ENCODE data around the gene TMEM131. TPM values are rescaled to one million over a fixed set of nuclear protein-coding genes. Genes with fewer than 3 reads are reported as not detected.

Gene TMEM131
- total RNA-seq, 1 experiment from 2014 or later = 21.9 TPM

GRCh38 chr2:97734061-97735051 is 261.4 kb downstream of the TMEM131 start:
- no peak for DNase-seq (ENCODE audit: low spot score)
- H3K4me1 Mint-ChIP-seq = no peaks in the 10 kb centered on the region
- TF ChIP-seq FOXP1 (CRISPR knock-in tag; IDR thresholded peaks at IDR 0.05; ENCODE audit: borderline replicate concordance) (no peak), ZNF512 (CRISPR knock-in tag; IDR thresholded peaks at IDR 0.05; ENCODE audit: borderline replicate concordance) (no peak), ZNF263 (CRISPR knock-in tag; IDR thresholded peaks at IDR 0.05; ENCODE audit: low read depth) (no peak), ZNF423 (CRISPR knock-in tag; IDR thresholded peaks at IDR 0.05) (no peak), ZNF416 (CRISPR knock-in tag; IDR thresholded peaks at IDR 0.05) (no peak), ZNF396 (CRISPR knock-in tag; IDR thresholded peaks at IDR 0.05; ENCODE audit: borderline replicate concordance) (no peak)
- TF ChIP-seq, protein P1, sequence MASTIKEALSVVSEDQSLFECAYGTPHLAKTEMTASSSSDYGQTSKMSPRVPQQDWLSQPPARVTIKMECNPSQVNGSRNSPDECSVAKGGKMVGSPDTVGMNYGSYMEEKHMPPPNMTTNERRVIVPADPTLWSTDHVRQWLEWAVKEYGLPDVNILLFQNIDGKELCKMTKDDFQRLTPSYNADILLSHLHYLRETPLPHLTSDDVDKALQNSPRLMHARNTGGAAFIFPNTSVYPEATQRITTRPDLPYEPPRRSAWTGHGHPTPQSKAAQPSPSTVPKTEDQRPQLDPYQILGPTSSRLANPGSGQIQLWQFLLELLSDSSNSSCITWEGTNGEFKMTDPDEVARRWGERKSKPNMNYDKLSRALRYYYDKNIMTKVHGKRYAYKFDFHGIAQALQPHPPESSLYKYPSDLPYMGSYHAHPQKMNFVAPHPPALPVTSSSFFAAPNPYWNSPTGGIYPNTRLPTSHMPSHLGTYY (CRISPR knock-in tag; IDR thresholded peaks at IDR 0.05) = no peak
- no peak overlapping the region for H3K27ac Mint-ChIP-seq
- H3K36me3 Mint-ChIP-seq = no peaks in the 10 kb centered on the region
- ChIA-PET CTCF (interaction anchor here (1.4 to 1.8 kb wide), 2 partner anchors 14 to 34 kb away, joined by 4 to 5 read pairs; no protein-coding TSS in a partner anchor), POLR2A (interaction anchor here (0.6 kb wide), 1 partner anchor 27 kb away, joined by 3 read pairs; no protein-coding TSS in a partner anchor)
- no peak overlapping the region for H3K4me3 Mint-ChIP-seq
- peaks cover 11% of the 10 kb centered on the region for H3K9me3 Mint-ChIP-seq
- ATAC-seq = no peak
- no peaks in the 10 kb centered on the region; the same call in 1 of the 2 replicates for H3K27me3 Mint-ChIP-seq (ENCODE audit: low read depth)

DNA sequence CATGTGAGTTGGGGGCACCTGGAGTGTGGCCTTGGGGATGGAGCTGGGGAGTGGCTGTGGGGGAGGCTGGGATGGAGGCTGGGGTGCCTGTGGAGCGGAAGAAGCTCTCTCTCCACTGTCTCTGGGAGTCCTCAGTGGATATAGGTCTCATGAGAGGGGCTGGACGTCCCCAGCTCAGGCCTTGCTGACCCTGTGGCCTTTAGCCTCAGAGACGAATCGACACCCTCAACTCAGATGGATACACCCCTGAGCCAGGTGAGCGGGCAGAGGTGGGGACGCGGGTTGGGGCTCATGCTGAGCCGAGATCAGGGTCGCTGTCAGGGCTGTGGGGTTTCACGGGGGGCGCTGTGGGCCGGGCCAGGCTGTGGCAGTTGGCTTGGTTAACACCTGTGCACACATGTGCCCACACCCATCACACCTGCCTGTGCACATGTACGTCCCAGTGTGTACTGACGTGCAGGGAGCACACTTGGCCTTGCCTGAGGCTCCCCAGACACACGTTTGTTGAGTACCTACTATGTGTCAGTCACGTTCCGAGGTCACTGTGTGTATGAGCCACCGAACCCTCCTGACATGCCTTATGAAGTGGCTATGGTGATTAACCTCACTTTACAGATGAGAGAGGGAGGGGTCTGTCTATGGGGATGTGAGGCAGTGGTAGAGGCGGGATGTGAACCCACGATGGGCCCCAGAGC is 262.3 kb downstream of the TMEM131 start:
- no peak for DNase-seq (ENCODE audit: low spot score)
- CTCF ChIA-PET = interaction anchor here (0.9 to 1.8 kb wide), 3 partner anchors 15 to 143 kb away, joined by 3 to 5 read pairs (median 4); no protein-coding TSS in a partner anchor
- Mint-ChIP-seq H3K9me3 (peaks cover 11% of the 10 kb centered on the region), H3K4me1 (no peaks in the 10 kb centered on the region), H3K27ac (no peak overlapping the region), H3K27me3 (ENCODE audit: low read depth) (no peaks in the 10 kb centered on the region; the same call in 1 of the 2 replicates), H3K36me3 (no peaks in the 10 kb centered on the region), H3K4me3 (no peak overlapping the region)
- ATAC-seq = no peak
- POLR2A ChIA-PET = no interaction called here
- TF ChIP-seq HMGA2 (CRISPR knock-in tag; IDR thresholded peaks at IDR 0.05) (no peak), SP1 (CRISPR knock-in tag; conservative IDR thresholded peaks at IDR 0.05) (no peak), NR3C1 (CRISPR knock-in tag; conservative IDR thresholded peaks at IDR 0.05; ENCODE audit: low read depth) (no peak), ZNF121 (CRISPR knock-in tag; IDR thresholded peaks at IDR 0.05) (no peak), NFYB (CRISPR knock-in tag; conservative IDR thresholded peaks at IDR 0.05; ENCODE audit: low read depth) (no peak), TP53 (CRISPR knock-in tag; IDR thresholded peaks at IDR 0.05) (no peak), NFE2L1 (CRISPR knock-in tag; IDR thresholded peaks at IDR 0.05) (no peak), CREB1 (CRISPR knock-in tag; IDR thresholded peaks at IDR 0.05) (no peak), ESRRA (CRISPR knock-in tag; IDR thresholded peaks at IDR 0.05; ENCODE audit: borderline replicate concordance) (no peak), ZNF281 (CRISPR knock-in tag; IDR thresholded peaks at IDR 0.05) (no peak)
- TF ChIP-seq, protein P2, sequence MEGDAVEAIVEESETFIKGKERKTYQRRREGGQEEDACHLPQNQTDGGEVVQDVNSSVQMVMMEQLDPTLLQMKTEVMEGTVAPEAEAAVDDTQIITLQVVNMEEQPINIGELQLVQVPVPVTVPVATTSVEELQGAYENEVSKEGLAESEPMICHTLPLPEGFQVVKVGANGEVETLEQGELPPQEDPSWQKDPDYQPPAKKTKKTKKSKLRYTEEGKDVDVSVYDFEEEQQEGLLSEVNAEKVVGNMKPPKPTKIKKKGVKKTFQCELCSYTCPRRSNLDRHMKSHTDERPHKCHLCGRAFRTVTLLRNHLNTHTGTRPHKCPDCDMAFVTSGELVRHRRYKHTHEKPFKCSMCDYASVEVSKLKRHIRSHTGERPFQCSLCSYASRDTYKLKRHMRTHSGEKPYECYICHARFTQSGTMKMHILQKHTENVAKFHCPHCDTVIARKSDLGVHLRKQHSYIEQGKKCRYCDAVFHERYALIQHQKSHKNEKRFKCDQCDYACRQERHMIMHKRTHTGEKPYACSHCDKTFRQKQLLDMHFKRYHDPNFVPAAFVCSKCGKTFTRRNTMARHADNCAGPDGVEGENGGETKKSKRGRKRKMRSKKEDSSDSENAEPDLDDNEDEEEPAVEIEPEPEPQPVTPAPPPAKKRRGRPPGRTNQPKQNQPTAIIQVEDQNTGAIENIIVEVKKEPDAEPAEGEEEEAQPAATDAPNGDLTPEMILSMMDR (IDR thresholded peaks at IDR 0.05) = no peak
- TF ChIP-seq, protein P3, sequence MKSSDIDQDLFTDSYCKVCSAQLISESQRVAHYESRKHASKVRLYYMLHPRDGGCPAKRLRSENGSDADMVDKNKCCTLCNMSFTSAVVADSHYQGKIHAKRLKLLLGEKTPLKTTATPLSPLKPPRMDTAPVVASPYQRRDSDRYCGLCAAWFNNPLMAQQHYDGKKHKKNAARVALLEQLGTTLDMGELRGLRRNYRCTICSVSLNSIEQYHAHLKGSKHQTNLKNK (CRISPR knock-in tag; IDR thresholded peaks at IDR 0.05) = no peak
- TF ChIP-seq, protein P4, sequence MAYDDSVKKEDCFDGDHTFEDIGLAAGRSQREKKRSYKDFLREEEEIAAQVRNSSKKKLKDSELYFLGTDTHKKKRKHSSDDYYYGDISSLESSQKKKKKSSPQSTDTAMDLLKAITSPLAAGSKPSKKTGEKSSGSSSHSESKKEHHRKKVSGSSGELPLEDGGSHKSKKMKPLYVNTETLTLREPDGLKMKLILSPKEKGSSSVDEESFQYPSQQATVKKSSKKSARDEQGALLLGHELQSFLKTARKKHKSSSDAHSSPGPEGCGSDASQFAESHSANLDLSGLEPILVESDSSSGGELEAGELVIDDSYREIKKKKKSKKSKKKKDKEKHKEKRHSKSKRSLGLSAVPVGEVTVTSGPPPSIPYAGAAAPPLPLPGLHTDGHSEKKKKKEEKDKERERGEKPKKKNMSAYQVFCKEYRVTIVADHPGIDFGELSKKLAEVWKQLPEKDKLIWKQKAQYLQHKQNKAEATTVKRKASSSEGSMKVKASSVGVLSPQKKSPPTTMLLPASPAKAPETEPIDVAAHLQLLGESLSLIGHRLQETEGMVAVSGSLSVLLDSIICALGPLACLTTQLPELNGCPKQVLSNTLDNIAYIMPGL (CRISPR knock-in tag; IDR thresholded peaks at IDR 0.05) = no peak

All from WTC11 (cell line).